ENCODE data around the gene FTH1.

The FTH1 gene

GRCh38 chr11:61947486-61948210 lies 19.8 kb downstream of the FTH1 start:
- peak; percentile 56 to 58 for DNase-seq

GRCh38 chr11:61946894-61947293 lies 20.5 kb downstream of the FTH1 start:
- no peak for DNase-seq

- DNase-seq: no peak
Measured at GRCh38 chr11:61945191-61945590, 22.2 kb downstream of the FTH1 start.

- no peak for DNase-seq
Measured at GRCh38 chr11:61940466-61940865, 27.0 kb downstream of the FTH1 start.

- no peak for DNase-seq
Measured at GRCh38 chr11:61935861-61936260, 31.6 kb downstream of the FTH1 start.

- DNase-seq: no peak
Measured at GRCh38 chr11:61930933-61931332, 36.5 kb downstream of the FTH1 start.

- DNase-seq: no peak
Measured at GRCh38 chr11:61928606-61929005, 38.8 kb downstream of the FTH1 start.

GRCh38 chr11:61927501-61927900 lies 39.9 kb downstream of the FTH1 start:
- DNase-seq: no peak

GRCh38 chr11:61926235-61926634 lies 41.2 kb downstream of the FTH1 start:
- no peak for DNase-seq

GRCh38 chr11:61925736-61926135 lies 41.7 kb downstream of the FTH1 start:
- no peak for DNase-seq

GRCh38 chr11:61924064-61924455 lies 43.4 kb downstream of the FTH1 start:
- DNase-seq: no peak

GRCh38 chr11:61923166-61924063 lies 44.0 kb downstream of the FTH1 start:
- no peak for DNase-seq

GRCh38 chr11:61922539-61922938 lies 44.9 kb downstream of the FTH1 start:
- no peak for DNase-seq

- no peak for DNase-seq
Measured at GRCh38 chr11:61921446-61921845, 46.0 kb downstream of the FTH1 start.

GRCh38 chr11:61919705-61920631 lies 47.5 kb downstream of the FTH1 start:
- DNase-seq: no peak

GRCh38 chr11:61918938-61919704 lies 48.3 kb downstream of the FTH1 start:
- DNase-seq: no peak

GRCh38 chr11:61918251-61918937 lies 49.0 kb downstream of the FTH1 start:
- no peak for DNase-seq

- DNase-seq: no peak
Measured at GRCh38 chr11:61917334-61918109, 49.9 kb downstream of the FTH1 start, which contains the start of gene RAB3IL1. RAB3IL1 (minus strand) TSS chr11:61917566; CDS start chr11:61917367, 199 bp downstream.

- DNase-seq: no peak
Measured at GRCh38 chr11:61916737-61917333, 50.6 kb downstream of the FTH1 start.

- no peak for DNase-seq
Measured at GRCh38 chr11:61914471-61915171, 52.8 kb downstream of the FTH1 start.
